ENCODE measurements around the gene MASP1.

DNA sequence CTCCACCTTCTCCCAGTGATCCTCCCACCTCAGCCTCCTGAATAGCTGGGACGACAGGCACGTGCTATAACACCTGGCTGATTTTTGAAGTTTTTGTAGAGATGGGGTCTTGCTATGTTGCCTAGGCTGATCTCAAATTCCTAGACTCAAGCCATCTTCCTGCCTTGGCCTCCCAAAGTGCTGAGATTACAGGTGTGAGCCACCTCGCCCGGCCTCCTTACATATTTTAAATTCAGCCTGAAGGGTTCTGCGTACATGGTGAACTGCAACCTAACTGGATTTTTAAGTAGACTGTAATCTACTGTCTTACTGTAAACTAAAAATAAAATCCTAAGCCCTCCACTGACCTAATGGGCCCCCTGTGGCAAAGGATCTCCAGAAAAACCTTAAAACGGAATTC, 34.1 kb downstream of the MASP1 start:
- TF ChIP-seq, protein P1, sequence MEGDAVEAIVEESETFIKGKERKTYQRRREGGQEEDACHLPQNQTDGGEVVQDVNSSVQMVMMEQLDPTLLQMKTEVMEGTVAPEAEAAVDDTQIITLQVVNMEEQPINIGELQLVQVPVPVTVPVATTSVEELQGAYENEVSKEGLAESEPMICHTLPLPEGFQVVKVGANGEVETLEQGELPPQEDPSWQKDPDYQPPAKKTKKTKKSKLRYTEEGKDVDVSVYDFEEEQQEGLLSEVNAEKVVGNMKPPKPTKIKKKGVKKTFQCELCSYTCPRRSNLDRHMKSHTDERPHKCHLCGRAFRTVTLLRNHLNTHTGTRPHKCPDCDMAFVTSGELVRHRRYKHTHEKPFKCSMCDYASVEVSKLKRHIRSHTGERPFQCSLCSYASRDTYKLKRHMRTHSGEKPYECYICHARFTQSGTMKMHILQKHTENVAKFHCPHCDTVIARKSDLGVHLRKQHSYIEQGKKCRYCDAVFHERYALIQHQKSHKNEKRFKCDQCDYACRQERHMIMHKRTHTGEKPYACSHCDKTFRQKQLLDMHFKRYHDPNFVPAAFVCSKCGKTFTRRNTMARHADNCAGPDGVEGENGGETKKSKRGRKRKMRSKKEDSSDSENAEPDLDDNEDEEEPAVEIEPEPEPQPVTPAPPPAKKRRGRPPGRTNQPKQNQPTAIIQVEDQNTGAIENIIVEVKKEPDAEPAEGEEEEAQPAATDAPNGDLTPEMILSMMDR (conservative IDR thresholded peaks at IDR 0.05; ENCODE audit: low read length): no peak
- no peak for TF ChIP-seq EZH2phosphoT487 (IDR thresholded peaks at IDR 0.05; ENCODE audit: borderline replicate concordance)

Measured in Loucy (cell line).